Naive B cell (primary cell): ENCODE results near the gene SLC2A13. TPM values are rescaled to one million over a fixed set of nuclear protein-coding genes. Genes with fewer than 3 reads are reported as not detected.
A peak's percentile ranks its signal among the peaks of the same experiment; 100 is the strongest.

Source experiments
- ATAC-seq, 2 donors: fragments of 150-1000 bp; cut with Tn5 transposase; 2 replicates each; pipeline ENCODE4 v1.10.0; 2021; ENCODE audit warnings: low read depth in 2 of 2, mild to moderate bottlenecking in 2 of 2, moderate library complexity in 2 of 2
- DNase-seq: peaks from one replicate; pipeline ENCODE4 v3.0.0; 2022
- H3K27ac Mint-ChIP-seq, 6 donors: one replicate each; pipeline ENCODE4 v1.8.0; 2020 to 2022; ENCODE audit warnings: mild to moderate bottlenecking in 6 of 6, mixed read lengths in 6 of 6, moderate library complexity in 5 of 6, inconsistent platforms in 2 of 6
- H3K27me3 Mint-ChIP-seq, 3 donors: one replicate each; pipeline ENCODE4 v1.8.0; 2021 to 2022; ENCODE audit warnings: mixed read lengths in 3 of 3, mild to moderate bottlenecking in 1 of 3
- H3K36me3 Mint-ChIP-seq, 2 donors: one replicate each; pipeline ENCODE4 v1.8.0; 2020 to 2022; ENCODE audit warnings: mixed read lengths in 2 of 2, inconsistent platforms in 1 of 2, mild to moderate bottlenecking in 1 of 2
- H3K4me1 Mint-ChIP-seq, 3 donors: one replicate each; pipeline ENCODE4 v1.8.0; 2020 to 2022; ENCODE audit warnings: mixed read lengths in 3 of 3, inconsistent platforms in 1 of 3, mild to moderate bottlenecking in 1 of 3, moderate library complexity in 1 of 3
- H3K4me3 Mint-ChIP-seq, 8 donors: one replicate each; pipeline ENCODE4 v1.8.0; 2020 to 2022; ENCODE audit warnings: mild to moderate bottlenecking in 8 of 8, mixed read lengths in 8 of 8, moderate library complexity in 8 of 8, inconsistent platforms in 2 of 8
- H3K9me3 Mint-ChIP-seq, 7 donors: one replicate each; pipeline ENCODE4 v1.8.0; 2020 to 2022; ENCODE audit warnings: mixed read lengths in 7 of 7, mild to moderate bottlenecking in 5 of 7, inconsistent platforms in 2 of 7, moderate library complexity in 1 of 7
- polyA plus RNA-seq, 6 donors: library from polyadenylated mRNA; unstranded; fragments of 300-500 nt; fragmentation: Illumina TruSeq; gene quantifications; one replicate each; pipeline ENCODE4 v1.2.3, GENCODE V29; 2021; ENCODE audit warnings: low read depth in 6 of 6

SLC2A13 gene
- polyA plus RNA-seq, 6 donors from 2014 or later = 0.72 to 2.2 (median 1.9) TPM; not detected in 1

DNA sequence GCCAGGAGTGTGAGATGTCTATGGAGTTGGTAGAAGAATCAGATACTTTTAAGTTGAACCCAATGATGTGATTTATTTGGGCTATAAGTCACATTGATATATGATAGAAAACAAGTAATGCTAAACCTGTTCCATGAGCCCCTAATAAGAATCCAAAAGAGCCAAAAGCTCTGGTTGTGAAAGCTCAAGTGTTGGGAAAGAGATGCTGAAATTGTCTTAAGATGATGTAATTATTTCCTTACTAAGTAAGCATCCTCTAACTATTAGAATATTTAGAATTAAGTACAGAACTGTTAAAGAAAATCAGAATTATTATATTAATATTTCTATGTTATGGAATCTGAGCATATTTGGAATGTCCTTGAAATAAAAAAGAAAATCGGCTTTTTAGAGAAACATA lies 17.6 kb upstream of the SLC2A13 start:
- DNase-seq (no peak), ATAC-seq (no peak)
- Mint-ChIP-seq H3K4me3 (no peak overlapping the region), H3K27me3 (peaks cover 0 to 6% (median 0%) of the 10 kb centered on the region in 3 donors), H3K36me3 (no peaks in the 10 kb centered on the region), H3K27ac (no peak overlapping the region), H3K9me3 (peaks cover 0 to 13% (median 5%) of the 10 kb centered on the region in 7 donors), H3K4me1 (no peaks in the 10 kb centered on the region)

- no peak for DNase-seq
- Mint-ChIP-seq H3K27me3 (peaks cover 0 to 6% (median 0%) of the 10 kb centered on the region in 3 donors), H3K27ac (no peak overlapping the region), H3K4me3 (no peak overlapping the region), H3K9me3 (peaks cover 0 to 20% (median 8%) of the 10 kb centered on the region in 7 donors), H3K36me3 (no peaks in the 10 kb centered on the region), H3K4me1 (no peaks in the 10 kb centered on the region)
- no peak for ATAC-seq
These were observed 17.0 kb upstream of the SLC2A13 start for GRCh38 chr12:40122842-40123241.

DNA sequence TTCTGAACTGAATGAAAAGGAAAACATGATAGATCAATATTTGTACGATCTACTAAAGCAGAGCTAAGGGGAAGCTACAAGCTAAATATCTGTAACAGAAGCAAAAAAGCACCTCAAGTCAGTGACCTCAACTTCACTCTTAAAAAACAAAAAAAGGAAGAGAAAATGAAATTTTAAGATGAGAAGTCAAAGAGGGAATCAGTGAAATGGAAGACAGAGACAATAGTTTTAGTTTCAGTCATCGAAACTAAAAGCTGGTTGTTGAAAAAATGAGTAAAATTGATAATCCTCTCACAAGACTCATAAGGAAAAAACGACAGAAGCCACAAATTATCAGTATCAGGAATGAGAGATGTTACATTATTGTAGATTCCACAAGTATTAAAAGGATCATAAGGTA lies 11.9 kb upstream of the SLC2A13 start:
- Mint-ChIP-seq H3K36me3 (no peaks in the 10 kb centered on the region), H3K4me3 (peak overlapping the region in 1 of 8 donors; percentile 63), H3K27ac (no peak overlapping the region), H3K9me3 (peaks cover 0 to 34% (median 10%) of the 10 kb centered on the region in 7 donors), H3K4me1 (no peaks in the 10 kb centered on the region), H3K27me3 (peaks cover 0 to 6% (median 0%) of the 10 kb centered on the region in 3 donors)
- peak in 1 of 2 donors; percentile 32 for ATAC-seq
- no peak for DNase-seq

- Mint-ChIP-seq H3K27ac (no peak overlapping the region), H3K9me3 (no peaks in the 10 kb centered on the region), H3K4me3 (no peak overlapping the region), H3K36me3 (no peaks in the 10 kb centered on the region), H3K4me1 (peaks cover 4 to 20% (median 16%) of the 10 kb centered on the region in 3 donors), H3K27me3 (peaks cover 0 to 4% (median 0%) of the 10 kb centered on the region in 3 donors)
- ATAC-seq (no peak), DNase-seq (no peak)
These were observed 4.7 kb upstream of the SLC2A13 start for GRCh38 chr12:40110586-40110985.

- H3K27ac Mint-ChIP-seq = peak overlapping the region in 2 of 6 donors; percentile 8 to 39
- H3K4me3 Mint-ChIP-seq = peak overlapping the region; percentile 12 to 94 (median 89)
- H3K36me3 Mint-ChIP-seq = no peaks in the 10 kb centered on the region
- H3K4me1 Mint-ChIP-seq = peaks cover 13 to 28% (median 26%) of the 10 kb centered on the region in 3 donors
- ATAC-seq (no peak), DNase-seq (no peak)
- no peaks in the 10 kb centered on the region for H3K9me3 Mint-ChIP-seq
- H3K27me3 Mint-ChIP-seq = peaks cover 0 to 7% (median 4%) of the 10 kb centered on the region in 3 donors
These were observed 2.1 kb upstream of the SLC2A13 start for GRCh38 chr12:40107803-40108620.

- H3K27me3 Mint-ChIP-seq = peaks cover 0 to 7% (median 4%) of the 10 kb centered on the region in 3 donors
These were observed 1.4 kb upstream of the SLC2A13 start for GRCh38 chr12:40107098-40107802.

GRCh38 chr12:40106655-40107054 lies 774 bp upstream of the SLC2A13 start:
- peaks cover 0 to 7% (median 4%) of the 10 kb centered on the region in 3 donors for H3K27me3 Mint-ChIP-seq
- H3K4me3 Mint-ChIP-seq = peak overlapping the region; percentile 80 to 94 (median 90)
- no peak for ATAC-seq
- no peaks in the 10 kb centered on the region for H3K36me3 Mint-ChIP-seq
- H3K9me3 Mint-ChIP-seq = no peaks in the 10 kb centered on the region
- H3K27ac Mint-ChIP-seq = peak overlapping the region in 3 of 6 donors; percentile 39 to 75 (median 71)
- H3K4me1 Mint-ChIP-seq = peaks cover 13 to 28% (median 27%) of the 10 kb centered on the region in 3 donors
- DNase-seq = peak; percentile 1

More at GRCh38 chr12:40107098-40107802, 1.4 kb upstream of the SLC2A13 start:
- Mint-ChIP-seq H3K27ac (peak overlapping the region in 5 of 6 donors; percentile 8 to 71 (median 39)), H3K4me3 (peak overlapping the region; percentile 80 to 94 (median 90)), H3K36me3 (no peaks in the 10 kb centered on the region), H3K9me3 (no peaks in the 10 kb centered on the region), H3K4me1 (peaks cover 13 to 28% (median 26%) of the 10 kb centered on the region in 3 donors)
- DNase-seq (peak; percentile 78), ATAC-seq (peak; percentile 34 to 46)

- Mint-ChIP-seq H3K27ac (peak overlapping the region in 3 of 6 donors; percentile 39 to 75 (median 71)), H3K4me3 (peak overlapping the region; percentile 80 to 94 (median 90)), H3K27me3 (peaks cover 0 to 7% (median 4%) of the 10 kb centered on the region in 3 donors), H3K9me3 (no peaks in the 10 kb centered on the region), H3K36me3 (no peaks in the 10 kb centered on the region), H3K4me1 (peaks cover 13 to 32% (median 28%) of the 10 kb centered on the region in 3 donors)
- ATAC-seq (no peak), DNase-seq (no peak)
These were observed 287 bp upstream of the SLC2A13 start for GRCh38 chr12:40106202-40106533.

GRCh38 chr12:40105265-40105514 lies 691 bp downstream of the SLC2A13 start:
- no peak overlapping the region for H3K27ac Mint-ChIP-seq
- no peaks in the 10 kb centered on the region for H3K36me3 Mint-ChIP-seq
- DNase-seq (no peak), ATAC-seq (no peak)
- H3K4me1 Mint-ChIP-seq = peaks cover 13 to 32% (median 28%) of the 10 kb centered on the region in 3 donors
- H3K9me3 Mint-ChIP-seq = no peaks in the 10 kb centered on the region
- H3K4me3 Mint-ChIP-seq = peak overlapping the region; percentile 76 to 92 (median 86)
- peaks cover 0 to 7% (median 4%) of the 10 kb centered on the region in 3 donors for H3K27me3 Mint-ChIP-seq

- peak overlapping the region in 2 of 6 donors; percentile 34 to 63 for H3K27ac Mint-ChIP-seq
- no peaks in the 10 kb centered on the region for H3K36me3 Mint-ChIP-seq
- H3K27me3 Mint-ChIP-seq = peaks cover 0 to 7% (median 4%) of the 10 kb centered on the region in 3 donors
- H3K9me3 Mint-ChIP-seq = no peaks in the 10 kb centered on the region
- peak overlapping the region; percentile 76 to 92 (median 86) for H3K4me3 Mint-ChIP-seq
- no peak for DNase-seq
- ATAC-seq = peak in 1 of 2 donors; percentile 1
- peaks cover 13 to 32% (median 28%) of the 10 kb centered on the region in 3 donors for H3K4me1 Mint-ChIP-seq
These were observed 1.2 kb downstream of the SLC2A13 start for GRCh38 chr12:40104461-40105264.

DNA sequence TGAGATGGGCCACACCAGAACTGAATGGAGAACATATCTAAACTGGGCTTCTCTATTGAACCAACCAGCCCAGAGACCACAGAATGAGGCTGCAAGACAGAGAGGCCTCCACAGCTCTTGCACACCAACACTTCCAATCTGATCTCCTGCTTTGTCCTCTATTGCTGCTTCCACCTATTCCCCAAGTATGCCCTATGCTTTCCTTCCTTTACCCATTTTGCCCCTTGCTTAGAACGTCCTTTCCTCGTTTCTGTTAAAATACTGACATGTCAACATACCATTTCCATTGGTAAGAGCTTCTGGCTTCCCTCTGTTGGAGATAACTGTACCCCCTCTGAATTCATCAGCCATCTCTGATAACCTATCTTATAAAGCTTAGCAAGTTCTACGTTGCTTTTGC lies 2.8 kb downstream of the SLC2A13 start:
- Mint-ChIP-seq H3K9me3 (no peaks in the 10 kb centered on the region), H3K27me3 (peaks cover 0 to 7% (median 4%) of the 10 kb centered on the region in 3 donors), H3K27ac (no peak overlapping the region), H3K4me3 (peak overlapping the region in 2 of 8 donors; percentile 32 to 85), H3K4me1 (peaks cover 13 to 32% (median 28%) of the 10 kb centered on the region in 3 donors), H3K36me3 (no peaks in the 10 kb centered on the region)
- ATAC-seq (no peak), DNase-seq (no peak)

DNA sequence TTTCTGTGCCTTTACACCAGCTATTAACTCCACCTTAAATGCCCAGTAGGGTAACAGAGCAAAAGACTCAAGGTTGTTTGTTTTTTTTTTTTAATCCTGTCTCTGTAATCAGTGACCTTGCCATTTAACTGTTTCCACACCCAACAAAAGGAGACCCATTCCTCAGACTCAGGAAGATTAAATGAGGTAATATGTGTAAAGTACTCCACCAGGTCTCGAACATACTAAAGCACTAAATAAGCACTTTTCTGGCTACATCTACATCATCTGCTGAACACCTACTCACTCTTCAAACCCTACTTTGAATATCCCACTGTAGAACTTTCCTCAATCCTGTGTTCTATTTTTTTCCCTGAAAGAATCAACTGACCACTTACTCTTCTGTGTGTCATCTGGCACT lies 4.1 kb downstream of the SLC2A13 start:
- Mint-ChIP-seq H3K27ac (no peak overlapping the region), H3K27me3 (peaks cover 0 to 7% (median 0%) of the 10 kb centered on the region in 3 donors), H3K36me3 (no peaks in the 10 kb centered on the region), H3K4me3 (no peak overlapping the region), H3K4me1 (peaks cover 13 to 21% (median 16%) of the 10 kb centered on the region in 3 donors), H3K9me3 (no peaks in the 10 kb centered on the region)
- no peak for ATAC-seq
- DNase-seq = no peak

DNA sequence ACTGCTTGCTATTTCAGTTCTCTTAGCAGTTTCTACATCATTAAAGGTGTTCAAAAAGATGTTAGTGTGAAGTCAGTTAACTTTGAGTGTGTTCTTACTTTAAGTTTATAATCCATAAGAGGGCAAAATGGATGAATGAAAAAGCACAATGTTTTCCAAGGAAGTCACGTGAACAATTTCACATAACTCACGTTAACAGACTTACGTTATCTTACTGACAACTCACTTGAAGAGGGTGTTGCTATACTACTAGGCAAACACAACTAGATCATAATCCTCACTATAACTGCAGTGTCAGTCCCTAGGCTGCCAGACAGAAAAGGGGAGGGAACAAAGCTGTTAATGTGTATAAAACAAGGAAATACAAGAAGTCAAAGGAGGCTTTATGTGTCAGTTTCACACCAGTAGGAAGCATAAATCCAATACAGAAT lies 6.4 kb downstream of the SLC2A13 start:
- Mint-ChIP-seq H3K4me3 (no peak overlapping the region), H3K9me3 (no peaks in the 10 kb centered on the region), H3K27ac (no peak overlapping the region), H3K36me3 (no peaks in the 10 kb centered on the region), H3K4me1 (peaks cover 6 to 11% (median 6%) of the 10 kb centered on the region in 3 donors), H3K27me3 (peaks cover 0 to 4% (median 0%) of the 10 kb centered on the region in 3 donors)
- no peak for DNase-seq
- ATAC-seq = no peak
